ENCODE data around the gene CADPS2. TPM values are rescaled to one million over a fixed set of nuclear protein-coding genes. Genes with fewer than 3 reads are reported as not detected.
A peak's percentile ranks its signal among the peaks of the same experiment; 100 is the strongest.

Gene CADPS2
- total and polyA plus RNA-seq, 12 donors = 14.6 to 103 (median 39.4) TPM

GRCh38 chr7:122300211-122300932 lies 585.9 kb downstream of the CADPS2 start:
- no peaks in the 10 kb centered on the region for H3K36me3 ChIP-seq (replicated peaks in 1 of 2)
- H3K9me3 ChIP-seq (replicated peaks in 1 of 3) = no peaks in the 10 kb centered on the region
- no peak for DNase-seq
- H3K27ac ChIP-seq = no peak overlapping the region
- peak overlapping the region in 1 of 4 donors; percentile 9 for H3K4me3 ChIP-seq
- TF ChIP-seq, protein P1, sequence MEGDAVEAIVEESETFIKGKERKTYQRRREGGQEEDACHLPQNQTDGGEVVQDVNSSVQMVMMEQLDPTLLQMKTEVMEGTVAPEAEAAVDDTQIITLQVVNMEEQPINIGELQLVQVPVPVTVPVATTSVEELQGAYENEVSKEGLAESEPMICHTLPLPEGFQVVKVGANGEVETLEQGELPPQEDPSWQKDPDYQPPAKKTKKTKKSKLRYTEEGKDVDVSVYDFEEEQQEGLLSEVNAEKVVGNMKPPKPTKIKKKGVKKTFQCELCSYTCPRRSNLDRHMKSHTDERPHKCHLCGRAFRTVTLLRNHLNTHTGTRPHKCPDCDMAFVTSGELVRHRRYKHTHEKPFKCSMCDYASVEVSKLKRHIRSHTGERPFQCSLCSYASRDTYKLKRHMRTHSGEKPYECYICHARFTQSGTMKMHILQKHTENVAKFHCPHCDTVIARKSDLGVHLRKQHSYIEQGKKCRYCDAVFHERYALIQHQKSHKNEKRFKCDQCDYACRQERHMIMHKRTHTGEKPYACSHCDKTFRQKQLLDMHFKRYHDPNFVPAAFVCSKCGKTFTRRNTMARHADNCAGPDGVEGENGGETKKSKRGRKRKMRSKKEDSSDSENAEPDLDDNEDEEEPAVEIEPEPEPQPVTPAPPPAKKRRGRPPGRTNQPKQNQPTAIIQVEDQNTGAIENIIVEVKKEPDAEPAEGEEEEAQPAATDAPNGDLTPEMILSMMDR (IDR thresholded peaks at IDR 0.05) = no peak
- no peak for TF ChIP-seq POLR2A (IDR thresholded peaks at IDR 0.05)
- H3K27me3 ChIP-seq = peaks cover 84% of the 10 kb centered on the region
- intact Hi-C loops (cut with DNase I) = no loop called here
- H3K4me1 ChIP-seq (replicated peaks in 1 of 2) = peaks cover 2 to 28% of the 10 kb centered on the region in 2 donors
- 7 to 14% (median 8%) methylated on average over 21 to 43 of the region's 43 CpGs for WGBS, 4 donors

GRCh38 chr7:122299624-122300210 lies 586.5 kb downstream of the CADPS2 start:
- Histone ChIP-seq H3K36me3 (replicated peaks in 1 of 2) (no peaks in the 10 kb centered on the region), H3K4me1 (replicated peaks in 1 of 2) (peaks cover 2 to 21% of the 10 kb centered on the region in 2 donors), H3K9me3 (replicated peaks in 1 of 3) (no peaks in the 10 kb centered on the region), H3K27ac (no peak overlapping the region), H3K27me3 (peaks cover 79% of the 10 kb centered on the region), H3K4me3 (peak overlapping the region in 1 of 4 donors; percentile 9)
- intact Hi-C loops (cut with DNase I) = no loop called here
- 13 to 21% (median 16%) methylated on average over 14 to 32 of the region's 32 CpGs for WGBS, 4 donors
- DNase-seq = no peak
- TF ChIP-seq POLR2A (IDR thresholded peaks at IDR 0.05) = no peak
- TF ChIP-seq, protein P1 (IDR thresholded peaks at IDR 0.05) = no peak

DNA sequence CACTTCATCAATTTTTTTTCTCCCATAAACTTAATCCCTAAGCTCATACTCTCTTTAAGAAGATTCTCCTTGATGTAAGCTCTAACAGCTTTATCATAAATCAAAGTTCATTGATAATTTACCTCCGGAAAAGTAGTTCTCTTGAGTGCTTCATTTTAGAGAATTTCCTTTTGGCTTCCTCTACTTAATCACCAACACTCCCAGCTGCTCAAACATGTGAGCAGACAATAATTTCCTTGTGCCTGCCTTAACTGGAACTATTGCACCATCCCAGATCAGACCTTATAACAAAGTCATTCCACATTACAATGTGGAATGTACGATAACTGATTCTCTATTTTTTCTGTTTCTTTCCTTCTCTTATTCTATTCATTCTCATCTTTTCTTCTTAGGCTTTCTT lies 587.6 kb downstream of the CADPS2 start:
- peaks cover 69% of the 10 kb centered on the region for H3K27me3 ChIP-seq

DNA sequence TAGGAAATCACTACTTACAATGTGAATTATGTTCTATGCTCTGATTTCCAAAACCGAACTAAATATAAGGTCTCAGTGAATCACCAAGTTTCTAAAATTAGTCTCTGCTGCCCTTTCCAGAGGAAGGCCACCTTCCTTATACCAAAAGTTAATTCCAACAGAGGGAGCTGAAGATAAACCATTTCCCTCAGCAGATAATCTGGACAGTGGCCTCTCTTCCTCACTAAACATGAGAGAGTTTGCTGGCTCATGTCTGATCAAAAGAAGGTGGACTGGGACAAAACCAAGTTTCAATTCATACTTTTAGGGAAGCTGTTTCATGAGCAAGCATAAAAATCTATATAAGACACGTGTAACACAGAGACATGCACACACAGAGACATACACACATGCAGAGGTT lies 588.1 kb downstream of the CADPS2 start:
- Histone ChIP-seq H3K4me3 (no peak overlapping the region), H3K9me3 (replicated peaks in 1 of 3) (no peaks in the 10 kb centered on the region), H3K27ac (no peak overlapping the region), H3K4me1 (replicated peaks in 1 of 2) (peaks cover 2 to 10% of the 10 kb centered on the region in 2 donors), H3K36me3 (replicated peaks in 1 of 2) (no peaks in the 10 kb centered on the region), H3K27me3 (peaks cover 66% of the 10 kb centered on the region)
- 34 to 50% (median 36%) methylated on average over 2 of the region's 2 CpGs for WGBS, 4 donors
- no peak for TF ChIP-seq POLR2A (IDR thresholded peaks at IDR 0.05)
- TF ChIP-seq, protein P1 (IDR thresholded peaks at IDR 0.05) = no peak
- intact Hi-C loops (cut with DNase I) = no loop called here
- DNase-seq = no peak

More for the DNA sequence above, 587.6 kb downstream of the CADPS2 start:
- 76 to 81% (median 78%) methylated on average over 2 of the region's 2 CpGs for WGBS, 4 donors
- no peaks in the 10 kb centered on the region for H3K36me3 ChIP-seq (replicated peaks in 1 of 2)
- TF ChIP-seq POLR2A (IDR thresholded peaks at IDR 0.05) = no peak
- TF ChIP-seq, protein P1 (IDR thresholded peaks at IDR 0.05) = no peak
- H3K4me1 ChIP-seq (replicated peaks in 1 of 2) = peaks cover 2 to 10% of the 10 kb centered on the region in 2 donors
- no peak overlapping the region for H3K4me3 ChIP-seq
- intact Hi-C loops (cut with DNase I) = no loop called here
- DNase-seq = no peak
- no peak overlapping the region for H3K27ac ChIP-seq
- no peaks in the 10 kb centered on the region for H3K9me3 ChIP-seq (replicated peaks in 1 of 3)
